Smooth muscle cell (in vitro differentiated cells): ENCODE measurements around the gene EGFLAM. TPM values are rescaled to one million over a fixed set of nuclear protein-coding genes. Genes with fewer than 3 reads are reported as not detected.

Source experiments
- DNase-seq: peaks from one replicate; lab custom pipeline; 2025; ENCODE audit not compliant: unreplicated experiment; lab: John Stamatoyannopoulos, UW
- H2AFZ ChIP-seq: fragments of 200-600 bp; sonication (generic); 2 replicates; pipeline ENCODE4 v1.6.0; 2016; ENCODE audit warnings: antibody characterized with exemption, low read depth, mild to moderate bottlenecking
- H3F3A ChIP-seq: fragments of 200-600 bp; sonication (generic); 2 replicates; pipeline ENCODE4 v1.6.0; 2017; ENCODE audit warnings: antibody characterized with exemption, low read depth
- H3K27ac ChIP-seq: fragments of 200-600 bp; sonication (generic); 2 replicates; pipeline ENCODE4 v1.5.1; 2016; ENCODE audit warnings: low read depth, mild to moderate bottlenecking
- H3K27me3 ChIP-seq: fragments of 200-600 bp; sonication (generic); 2 replicates; pipeline ENCODE4 v1.6.1; 2016; ENCODE audit warnings: low read depth, mild to moderate bottlenecking
- H3K36me3 ChIP-seq: fragments of 200-600 bp; sonication (generic); 2 replicates; pipeline ENCODE4 v1.5.1; 2016; ENCODE audit warnings: low read depth
- H3K4me1 ChIP-seq: fragments of 200-600 bp; sonication (generic); 2 replicates; pipeline ENCODE4 v1.5.1; 2016; ENCODE audit warnings: low read depth
- H3K4me2 ChIP-seq: fragments of 200-600 bp; sonication (generic); 2 replicates; pipeline ENCODE4 v1.6.0; 2016; ENCODE audit warnings: mild to moderate bottlenecking
- H3K4me3 ChIP-seq: fragments of 200-600 bp; sonication (generic); 2 replicates; pipeline ENCODE4 v1.5.1; 2016; ENCODE audit warnings: mild to moderate bottlenecking
- H3K79me2 ChIP-seq: fragments of 200-600 bp; sonication (generic); 2 replicates; pipeline ENCODE4 v1.6.0; 2016; ENCODE audit warnings: low read depth, mild to moderate bottlenecking
- H3K9ac ChIP-seq: fragments of 200-600 bp; sonication (generic); 2 replicates; pipeline ENCODE4 v1.6.0; 2016; ENCODE audit warnings: low read depth
- H3K9me3 ChIP-seq: fragments of 200-600 bp; sonication (generic); replicated peaks from 2 replicates; pipeline ENCODE4 v1.5.1; 2016; ENCODE audit warnings: low read depth
- H4K20me1 ChIP-seq: fragments of 200-600 bp; sonication (generic); 2 replicates; pipeline ENCODE4 v1.6.0; 2016; ENCODE audit warnings: low read depth
- CTCF ChIP-seq: fragments of 200-600 bp; sonication (generic); IDR thresholded peaks from 2 replicates; pipeline ENCODE4 v1.5.1; 2017; ENCODE audit warnings: borderline replicate concordance, mild to moderate bottlenecking, antibody characterized with exemption; ENCODE audit not compliant: insufficient read depth, poor library complexity, severe bottlenecking
- WGBS: methylation state at CpG from one replicate; pipeline ENCODE4 v1.1.7; 2016; ENCODE audit warnings: low lambda C conversion rate; 5-methylcytosine and 5-hydroxymethylcytosine counted together
- polyA plus RNA-seq: library from polyadenylated mRNA; unstranded; fragments of >200 nt; fragmentation: Nextera tagmentation; extraction: Ambion mirVana; gene quantifications from 2 replicates; pipeline ENCODE4 v1.2.1, GENCODE V29; 2016
- total RNA-seq: library from RNA; depleted of rRNA; stranded (reverse); fragments of >200 nt; gene quantifications from 2 replicates; pipeline ENCODE4 v1.2.3, GENCODE V29; 2014

EGFLAM gene
- total and polyA plus RNA-seq, 2 experiments from 2014 or later = 103 to 194 TPM

GRCh38 chr5:38339446-38339845 is 81.1 kb downstream of the EGFLAM start:
- Histone ChIP-seq H3K9ac (no peak overlapping the region), H3K9me3 (no peaks in the 10 kb centered on the region), H3K36me3 (no peaks in the 10 kb centered on the region), H2AFZ (no peak overlapping the region), H3K79me2 (peaks cover 50% of the 10 kb centered on the region), H3K4me1 (no peaks in the 10 kb centered on the region), H3K4me3 (no peak overlapping the region), H3K4me2 (no peak overlapping the region), H3K27me3 (no peaks in the 10 kb centered on the region), H4K20me1 (peaks cover 8% of the 10 kb centered on the region), H3F3A (no peaks in the 10 kb centered on the region), H3K27ac (no peak overlapping the region)
- 67% methylated on average over 3 of the region's 3 CpGs for WGBS
- TF ChIP-seq CTCF = no peak
- DNase-seq = no peak

GRCh38 chr5:38341056-38341455 is 82.7 kb downstream of the EGFLAM start:
- no peak overlapping the region for H2AFZ ChIP-seq
- DNase-seq = no peak
- no peaks in the 10 kb centered on the region for H3K36me3 ChIP-seq
- H3K4me1 ChIP-seq = no peaks in the 10 kb centered on the region
- H3K4me2 ChIP-seq = no peak overlapping the region
- no peak for TF ChIP-seq CTCF
- H3F3A ChIP-seq = no peaks in the 10 kb centered on the region
- H3K27ac ChIP-seq = no peak overlapping the region
- peaks cover 39% of the 10 kb centered on the region for H3K79me2 ChIP-seq
- H3K27me3 ChIP-seq = no peaks in the 10 kb centered on the region
- WGBS = 89% methylated on average over 5 of the region's 5 CpGs
- no peaks in the 10 kb centered on the region for H3K9me3 ChIP-seq
- H3K4me3 ChIP-seq = no peak overlapping the region
- peaks cover 8% of the 10 kb centered on the region for H4K20me1 ChIP-seq
- no peak overlapping the region for H3K9ac ChIP-seq

GRCh38 chr5:38341641-38342040 is 83.3 kb downstream of the EGFLAM start:
- no peak overlapping the region for H3K4me3 ChIP-seq

More at GRCh38 chr5:38341641-38342040, 83.3 kb downstream of the EGFLAM start:
- Histone ChIP-seq H3K79me2 (peaks cover 33% of the 10 kb centered on the region), H2AFZ (no peak overlapping the region), H4K20me1 (peaks cover 8% of the 10 kb centered on the region), H3K9me3 (no peaks in the 10 kb centered on the region), H3K4me2 (no peak overlapping the region), H3K27me3 (no peaks in the 10 kb centered on the region), H3K9ac (no peak overlapping the region), H3K27ac (no peak overlapping the region), H3K36me3 (no peaks in the 10 kb centered on the region), H3F3A (no peaks in the 10 kb centered on the region), H3K4me1 (no peaks in the 10 kb centered on the region)
- WGBS = 90% methylated on average over 3 of the region's 3 CpGs
- DNase-seq = no peak
- no peak for TF ChIP-seq CTCF
